GM18526 (cell line): ENCODE results near the gene MEPCE.
A peak's percentile ranks its signal among the peaks of the same experiment; 100 is the strongest.

Experiments used
- POLR2A ChIP-seq: IDR thresholded peaks from 3 replicates; pipeline ENCODE4 v1.6.1; 2011; ENCODE audit not compliant: insufficient read length; ENCODE audit errors: extremely low read depth

The MEPCE gene

GRCh38 chr7:100429637-100430492, at the start of gene MEPCE:
Gene MEPCE (plus strand): TSS chr7:100429831. CDS start chr7:100430019, 188 bp downstream.
- TF ChIP-seq POLR2A: peak; percentile 43

GRCh38 chr7:100380196-100380595, 49.4 kb upstream of the MEPCE start:
- TF ChIP-seq POLR2A: no peak

- TF ChIP-seq POLR2A: no peak
Observed at GRCh38 chr7:100384628-100385294, 44.9 kb upstream of the MEPCE start.

GRCh38 chr7:100386940-100387339, 42.7 kb upstream of the MEPCE start:
- TF ChIP-seq POLR2A: no peak

GRCh38 chr7:100387695-100388094, 41.9 kb upstream of the MEPCE start:
- TF ChIP-seq POLR2A: no peak

GRCh38 chr7:100389437-100390088, 40.1 kb upstream of the MEPCE start:
- TF ChIP-seq POLR2A: no peak

GRCh38 chr7:100390286-100391009, 39.2 kb upstream of the MEPCE start:
- no peak for TF ChIP-seq POLR2A

- TF ChIP-seq POLR2A: no peak
Observed at GRCh38 chr7:100393233-100393905, 36.3 kb upstream of the MEPCE start.

GRCh38 chr7:100394077-100394476, 35.6 kb upstream of the MEPCE start:
- TF ChIP-seq POLR2A: no peak

- no peak for TF ChIP-seq POLR2A
Observed at GRCh38 chr7:100396421-100396982, 33.1 kb upstream of the MEPCE start.

- TF ChIP-seq POLR2A: no peak
Observed at GRCh38 chr7:100397315-100398081, 32.1 kb upstream of the MEPCE start.

GRCh38 chr7:100398239-100398638, 31.4 kb upstream of the MEPCE start:
- TF ChIP-seq POLR2A: no peak

GRCh38 chr7:100400041-100400440, 29.6 kb upstream of the MEPCE start:
- no peak for TF ChIP-seq POLR2A

GRCh38 chr7:100400656-100401055, 29.0 kb upstream of the MEPCE start:
- no peak for TF ChIP-seq POLR2A

GRCh38 chr7:100401811-100402210, 27.8 kb upstream of the MEPCE start:
- no peak for TF ChIP-seq POLR2A
